ENCODE data around the gene HS3ST4.
"Not testable (repeated sequence)": the region's sequence is repeated elsewhere in the genome, so short reads cannot be mapped to it uniquely, and the experiment has no call there.

- TF ChIP-seq POLR2A (IDR thresholded peaks at IDR 0.05; ENCODE audit: low read depth, low read length): not testable (repeated sequence)
- TF ChIP-seq, protein P1, sequence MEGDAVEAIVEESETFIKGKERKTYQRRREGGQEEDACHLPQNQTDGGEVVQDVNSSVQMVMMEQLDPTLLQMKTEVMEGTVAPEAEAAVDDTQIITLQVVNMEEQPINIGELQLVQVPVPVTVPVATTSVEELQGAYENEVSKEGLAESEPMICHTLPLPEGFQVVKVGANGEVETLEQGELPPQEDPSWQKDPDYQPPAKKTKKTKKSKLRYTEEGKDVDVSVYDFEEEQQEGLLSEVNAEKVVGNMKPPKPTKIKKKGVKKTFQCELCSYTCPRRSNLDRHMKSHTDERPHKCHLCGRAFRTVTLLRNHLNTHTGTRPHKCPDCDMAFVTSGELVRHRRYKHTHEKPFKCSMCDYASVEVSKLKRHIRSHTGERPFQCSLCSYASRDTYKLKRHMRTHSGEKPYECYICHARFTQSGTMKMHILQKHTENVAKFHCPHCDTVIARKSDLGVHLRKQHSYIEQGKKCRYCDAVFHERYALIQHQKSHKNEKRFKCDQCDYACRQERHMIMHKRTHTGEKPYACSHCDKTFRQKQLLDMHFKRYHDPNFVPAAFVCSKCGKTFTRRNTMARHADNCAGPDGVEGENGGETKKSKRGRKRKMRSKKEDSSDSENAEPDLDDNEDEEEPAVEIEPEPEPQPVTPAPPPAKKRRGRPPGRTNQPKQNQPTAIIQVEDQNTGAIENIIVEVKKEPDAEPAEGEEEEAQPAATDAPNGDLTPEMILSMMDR (conservative IDR thresholded peaks at IDR 0.05; ENCODE audit: low read depth, low read length): not testable (repeated sequence)
These were observed 84.5 kb downstream of the HS3ST4 start for GRCh38 chr16:25776214-25776613.

All from IMR-90 (cell line).